Panc1 (cell line): ENCODE measurements around the gene DAND5. TPM values are rescaled to one million over a fixed set of nuclear protein-coding genes. Genes with fewer than 3 reads are reported as not detected.

Experiments
- ATAC-seq: fragments of 200-7000 bp; cut with Tn5 transposase; 2 replicates; pipeline ENCODE4 v1.9.1; 2020; ENCODE audit warnings: mild to moderate bottlenecking, moderate library complexity
- BruUV-seq: library from RNA; stranded (reverse); fragments of 400-500 nt; replicated peaks from 2 replicates; lab custom pipeline; 2021; lab: Mats Ljungman, UMichigan
- CTCF ChIA-PET: fragments of 300-600 bp; sonication (Branson Sonifier 250); formaldehyde crosslinking; loops from one replicate; lab custom pipeline; 2022; ENCODE audit warnings: antibody characterized with exemption; lab: Charles Lee
- POLR2A ChIA-PET: fragments of 300-600 bp; sonication (Branson Sonifier 250); formaldehyde crosslinking; loops from one replicate; lab custom pipeline; 2022; ENCODE audit warnings: antibody characterized with exemption; lab: Charles Lee
- DNase-seq: peaks from one replicate; pipeline ENCODE4 v3.0.0-alpha.2; 2010; ENCODE audit warnings: low read depth, low spot score
- H3K27ac ChIP-seq: 2 replicates; pipeline ENCODE4 v1.5.1; 2011; ENCODE audit warnings: mild to moderate bottlenecking, low read length, inconsistent platforms
- H3K27me3 ChIP-seq: fragments of 200-500 bp; sonication (Bioruptor generic); 2 replicates; pipeline ENCODE4 v1.6.0; 2014; ENCODE audit warnings: low read length, inconsistent platforms; ENCODE audit not compliant: control insufficient read depth, insufficient read depth
- H3K36me3 ChIP-seq: fragments of 200-500 bp; sonication (Bioruptor generic); 2 replicates; pipeline ENCODE4 v1.5.1; 2014; ENCODE audit warnings: inconsistent platforms, mild to moderate bottlenecking, low read length, moderate library complexity; ENCODE audit not compliant: control insufficient read depth, insufficient read depth
- H3K4me1 ChIP-seq: 2 replicates; pipeline ENCODE4 v1.5.1; 2011; ENCODE audit warnings: inconsistent platforms, mild to moderate bottlenecking, low read length, moderate library complexity; ENCODE audit not compliant: control insufficient read depth, insufficient read depth
- H3K4me3 ChIP-seq, 2 experiments: 2 replicates each; pipeline ENCODE4 v1.5.1; 2011 to 2012; ENCODE audit warnings: low read depth in 2 of 2, low read length in 2 of 2, mild to moderate bottlenecking in 2 of 2, inconsistent platforms in 1 of 2, moderate library complexity in 1 of 2
- H3K9me3 ChIP-seq: fragments of 200-500 bp; sonication (Bioruptor generic); 2 replicates; pipeline ENCODE4 v1.5.1; 2014; ENCODE audit warnings: low read depth, mild to moderate bottlenecking, inconsistent platforms, low read length, moderate library complexity; ENCODE audit not compliant: control insufficient read depth, insufficient read depth
- POLR2AphosphoS5 ChIP-seq: IDR thresholded peaks from 2 replicates; pipeline ENCODE4 v1.6.1; 2012; ENCODE audit warnings: mild to moderate bottlenecking, low read depth, low read length, moderate library complexity
- SIN3A ChIP-seq: IDR thresholded peaks from 2 replicates; pipeline ENCODE4 v1.6.1; 2012; ENCODE audit warnings: low read depth, mild to moderate bottlenecking, low read length, moderate library complexity, borderline replicate concordance; ENCODE audit not compliant: insufficient read depth
- TCF7L2 ChIP-seq: IDR thresholded peaks from 2 replicates; pipeline ENCODE4 v1.6.1; 2011; ENCODE audit warnings: mild to moderate bottlenecking, low read depth, low read length, inconsistent platforms
- in situ Hi-C: cut with HindIII; loops from 2 replicates; pipeline ENCODE4 v1.10.0; 2016; ENCODE audit warnings: low sequenced_read_pairs, low pct_unique_long_range_greater_than_20kb
- intact Hi-C: fragments of 100-400 bp; cut with micrococcal nuclease; formaldehyde crosslinking; loops from one replicate; pipeline ENCODE4 v1.10.0; 2022; ENCODE audit not compliant: unreplicated experiment
- total RNA-seq: library from RNA; stranded (reverse); gene quantifications from one replicate; pipeline ENCODE4 v1.2.1, GENCODE V29; 2021; ENCODE audit not compliant: unreplicated experiment
- TF ChIP-seq, protein P1 (sequence below): fragments of 450-650 bp; IDR thresholded peaks from 2 replicates; pipeline ENCODE4 v1.5.1; 2017; ENCODE audit warnings: mild to moderate bottlenecking
- TF ChIP-seq, protein P2 (sequence below), 2 experiments: IDR thresholded peaks; 2 replicates each; pipeline ENCODE4 v1.6.1; 2011 to 2012; ENCODE audit warnings: low read depth in 2 of 2, control low read depth in 1 of 2, low read length in 1 of 2, mild to moderate bottlenecking in 1 of 2, moderate library complexity in 1 of 2; ENCODE audit not compliant: insufficient read depth in 1 of 2

Gene DAND5
- total RNA-seq, 1 experiment from 2014 or later: 0.54 TPM

DNA sequence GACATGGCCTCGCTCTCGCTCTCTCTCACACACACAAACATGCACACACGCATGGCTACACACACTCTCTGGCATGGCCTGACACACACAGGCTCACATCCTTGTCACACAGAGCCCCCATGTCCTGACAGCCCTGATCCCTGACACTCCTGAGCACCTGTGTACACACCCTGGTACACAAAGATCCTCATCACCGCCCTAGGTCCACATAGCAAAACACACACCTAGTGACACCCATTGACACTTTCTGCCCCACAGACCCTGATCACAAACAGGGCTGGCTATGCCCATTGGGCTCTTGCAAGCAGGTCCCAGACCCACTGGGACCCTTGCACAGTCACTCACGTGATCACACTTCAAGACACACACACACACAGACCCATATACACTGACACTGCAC is 21.9 kb downstream of the DAND5 start:
- in situ Hi-C loops: no loop called here
- no TSS peak for BruUV-seq
- H3K4me3 ChIP-seq: no peak overlapping the region

DNA sequence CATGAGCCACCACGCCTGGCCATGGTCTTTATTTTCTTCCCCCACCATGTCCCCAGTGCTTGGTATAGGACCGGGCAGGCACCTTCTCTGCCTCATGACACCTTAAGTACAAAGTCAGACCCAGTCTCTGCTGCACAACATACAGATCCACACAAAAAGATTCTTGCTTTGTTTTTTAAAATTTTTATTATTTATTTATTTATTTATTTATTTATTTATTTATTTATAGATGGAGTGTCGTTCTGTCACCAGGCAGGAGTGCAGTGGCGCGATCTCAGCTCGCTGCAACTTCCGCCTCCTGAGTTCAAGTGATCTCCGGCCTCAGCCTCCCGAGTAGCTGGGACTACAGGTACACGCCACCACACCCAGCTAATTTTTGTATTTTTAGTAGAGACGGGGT is 23.4 kb downstream of the DAND5 start:
- in situ Hi-C loops: no loop called here
- POLR2A ChIA-PET: no interaction called here
- no peak overlapping the region for H3K27ac ChIP-seq
- H3K27me3 ChIP-seq: no peaks in the 10 kb centered on the region
- ATAC-seq (no peak), DNase-seq (no peak)
- H3K36me3 ChIP-seq: no peaks in the 10 kb centered on the region
- CTCF ChIA-PET: no interaction called here
- no peaks in the 10 kb centered on the region for H3K9me3 ChIP-seq
- no TSS peak for BruUV-seq
- peaks cover 12% of the 10 kb centered on the region for H3K4me1 ChIP-seq
- intact Hi-C loops: no loop called here
- no peak overlapping the region for H3K4me3 ChIP-seq
- TF ChIP-seq, protein P1, sequence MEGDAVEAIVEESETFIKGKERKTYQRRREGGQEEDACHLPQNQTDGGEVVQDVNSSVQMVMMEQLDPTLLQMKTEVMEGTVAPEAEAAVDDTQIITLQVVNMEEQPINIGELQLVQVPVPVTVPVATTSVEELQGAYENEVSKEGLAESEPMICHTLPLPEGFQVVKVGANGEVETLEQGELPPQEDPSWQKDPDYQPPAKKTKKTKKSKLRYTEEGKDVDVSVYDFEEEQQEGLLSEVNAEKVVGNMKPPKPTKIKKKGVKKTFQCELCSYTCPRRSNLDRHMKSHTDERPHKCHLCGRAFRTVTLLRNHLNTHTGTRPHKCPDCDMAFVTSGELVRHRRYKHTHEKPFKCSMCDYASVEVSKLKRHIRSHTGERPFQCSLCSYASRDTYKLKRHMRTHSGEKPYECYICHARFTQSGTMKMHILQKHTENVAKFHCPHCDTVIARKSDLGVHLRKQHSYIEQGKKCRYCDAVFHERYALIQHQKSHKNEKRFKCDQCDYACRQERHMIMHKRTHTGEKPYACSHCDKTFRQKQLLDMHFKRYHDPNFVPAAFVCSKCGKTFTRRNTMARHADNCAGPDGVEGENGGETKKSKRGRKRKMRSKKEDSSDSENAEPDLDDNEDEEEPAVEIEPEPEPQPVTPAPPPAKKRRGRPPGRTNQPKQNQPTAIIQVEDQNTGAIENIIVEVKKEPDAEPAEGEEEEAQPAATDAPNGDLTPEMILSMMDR: no peak

More for the DNA sequence above, 21.9 kb downstream of the DAND5 start:
- TF ChIP-seq, protein P2, sequence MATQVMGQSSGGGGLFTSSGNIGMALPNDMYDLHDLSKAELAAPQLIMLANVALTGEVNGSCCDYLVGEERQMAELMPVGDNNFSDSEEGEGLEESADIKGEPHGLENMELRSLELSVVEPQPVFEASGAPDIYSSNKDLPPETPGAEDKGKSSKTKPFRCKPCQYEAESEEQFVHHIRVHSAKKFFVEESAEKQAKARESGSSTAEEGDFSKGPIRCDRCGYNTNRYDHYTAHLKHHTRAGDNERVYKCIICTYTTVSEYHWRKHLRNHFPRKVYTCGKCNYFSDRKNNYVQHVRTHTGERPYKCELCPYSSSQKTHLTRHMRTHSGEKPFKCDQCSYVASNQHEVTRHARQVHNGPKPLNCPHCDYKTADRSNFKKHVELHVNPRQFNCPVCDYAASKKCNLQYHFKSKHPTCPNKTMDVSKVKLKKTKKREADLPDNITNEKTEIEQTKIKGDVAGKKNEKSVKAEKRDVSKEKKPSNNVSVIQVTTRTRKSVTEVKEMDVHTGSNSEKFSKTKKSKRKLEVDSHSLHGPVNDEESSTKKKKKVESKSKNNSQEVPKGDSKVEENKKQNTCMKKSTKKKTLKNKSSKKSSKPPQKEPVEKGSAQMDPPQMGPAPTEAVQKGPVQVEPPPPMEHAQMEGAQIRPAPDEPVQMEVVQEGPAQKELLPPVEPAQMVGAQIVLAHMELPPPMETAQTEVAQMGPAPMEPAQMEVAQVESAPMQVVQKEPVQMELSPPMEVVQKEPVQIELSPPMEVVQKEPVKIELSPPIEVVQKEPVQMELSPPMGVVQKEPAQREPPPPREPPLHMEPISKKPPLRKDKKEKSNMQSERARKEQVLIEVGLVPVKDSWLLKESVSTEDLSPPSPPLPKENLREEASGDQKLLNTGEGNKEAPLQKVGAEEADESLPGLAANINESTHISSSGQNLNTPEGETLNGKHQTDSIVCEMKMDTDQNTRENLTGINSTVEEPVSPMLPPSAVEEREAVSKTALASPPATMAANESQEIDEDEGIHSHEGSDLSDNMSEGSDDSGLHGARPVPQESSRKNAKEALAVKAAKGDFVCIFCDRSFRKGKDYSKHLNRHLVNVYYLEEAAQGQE (IDR thresholded peaks at IDR 0.05; ENCODE audit: insufficient read depth in 1 of 2, low read depth in 2 of 2, low read length in 1 of 2): no peak
- no peak for TF ChIP-seq SIN3A
- TF ChIP-seq, protein P1: no peak
- TF ChIP-seq POLR2AphosphoS5: no peak
- TF ChIP-seq TCF7L2: no peak
- H3K9me3 ChIP-seq: no peaks in the 10 kb centered on the region
- no peak overlapping the region for H3K27ac ChIP-seq
- H3K4me1 ChIP-seq: peaks cover 4% of the 10 kb centered on the region; the same call in 1 of the 2 replicates
- ChIA-PET POLR2A (interaction anchor here (0.7 kb wide), 1 partner anchor 94 kb away, joined by 11 read pairs; no protein-coding TSS in a partner anchor), CTCF (interaction anchor here (0.6 kb wide), 1 partner anchor 10 kb away, joined by 3 read pairs; no protein-coding TSS in a partner anchor)
- intact Hi-C loops: no loop called here
- ATAC-seq (no peak), DNase-seq (no peak)
- no peaks in the 10 kb centered on the region for H3K36me3 ChIP-seq
- H3K27me3 ChIP-seq: no peaks in the 10 kb centered on the region
